Raji (cell line): Measurements from ENCODE around the gene TMEM59L.

Experiments
- POLR2A ChIP-seq: IDR thresholded peaks from 2 replicates; pipeline ENCODE4 v1.6.1; 2011; ENCODE audit warnings: low read depth, low read length, control low read depth; ENCODE audit not compliant: insufficient read depth

TMEM59L gene

GRCh38 chr19:18613589-18614234, 1.0 kb downstream of the TMEM59L start:
- no peak for TF ChIP-seq POLR2A

- no peak for TF ChIP-seq POLR2A
Observed at GRCh38 chr19:18616023-18616422, 3.4 kb downstream of the TMEM59L start.

GRCh38 chr19:18617562-18617961, 4.9 kb downstream of the TMEM59L start:
- no peak for TF ChIP-seq POLR2A

GRCh38 chr19:18618236-18618635, 5.6 kb downstream of the TMEM59L start:
- no peak for TF ChIP-seq POLR2A

GRCh38 chr19:18620311-18620710, 7.6 kb downstream of the TMEM59L start:
- TF ChIP-seq POLR2A: no peak

- TF ChIP-seq POLR2A: no peak
Observed at GRCh38 chr19:18620902-18621301, 8.2 kb downstream of the TMEM59L start.

GRCh38 chr19:18626906-18627305, 14.2 kb downstream of the TMEM59L start:
- no peak for TF ChIP-seq POLR2A

GRCh38 chr19:18629166-18630088, 16.8 kb downstream of the TMEM59L start:
- no peak for TF ChIP-seq POLR2A

- no peak for TF ChIP-seq POLR2A
Observed at GRCh38 chr19:18633321-18633720, 20.7 kb downstream of the TMEM59L start.

GRCh38 chr19:18634612-18635297, 22.1 kb downstream of the TMEM59L start:
- no peak for TF ChIP-seq POLR2A

- peak; percentile 65; the same call in 1 of the 2 replicates for TF ChIP-seq POLR2A
Observed at GRCh38 chr19:18635831-18636182, 23.1 kb downstream of the TMEM59L start.

- TF ChIP-seq POLR2A: no peak
Observed at GRCh38 chr19:18636183-18636968, 23.7 kb downstream of the TMEM59L start.

GRCh38 chr19:18636969-18637629, 24.4 kb downstream of the TMEM59L start, which contains the start of gene KLHL26:
KLHL26 (plus strand) TSS chr19:18637028; CDS start chr19:18637055, 27 bp downstream.
- TF ChIP-seq POLR2A: peak; percentile 56; the same call in 1 of the 2 replicates
